Kidney (tissue), 14 donors: Measurements from ENCODE around the gene MTCL1. TPM values are rescaled to one million over a fixed set of nuclear protein-coding genes. Genes with fewer than 3 reads are reported as not detected.

Experiments used
- DNase-seq, 5 donors: peaks; one replicate each; pipeline ENCODE4 v3.0.0-alpha.2; 2013 to 2020
- FAIRE-seq: peaks from 2 replicates; lab custom pipeline; 2012; peaks lifted over from hg19 to GRCh38; lab: Jason Lieb, UNC
- H3K27ac ChIP-seq, 2 donors: one replicate each; pipeline ENCODE4 v1.7.0; 2013; ENCODE audit warnings: low read depth in 2 of 2, low read length in 2 of 2, inconsistent platforms in 1 of 2
- H3K27me3 ChIP-seq: one replicate; pipeline ENCODE4 v1.7.1; 2013; ENCODE audit warnings: low read length, inconsistent platforms; ENCODE audit not compliant: control insufficient read depth, insufficient read depth
- H3K36me3 ChIP-seq, 3 donors: one replicate each; pipeline versions ENCODE4 v1.7.0 to v1.7.1; 2013; ENCODE audit warnings: low read length in 3 of 3, control low read depth in 1 of 3, inconsistent platforms in 1 of 3; ENCODE audit not compliant: insufficient read depth in 3 of 3, control insufficient read depth in 2 of 3
- H3K4me1 ChIP-seq, 3 donors: one replicate each; pipeline versions ENCODE4 v1.7.0 to v1.7.1; 2013; ENCODE audit warnings: low read length in 3 of 3, inconsistent platforms in 1 of 3, low read depth in 1 of 3; ENCODE audit not compliant: control insufficient read depth in 2 of 3, insufficient read depth in 2 of 3
- H3K4me3 ChIP-seq, 3 donors: one replicate each; pipeline versions ENCODE4 v1.7.0 to v1.8.1; 2013; ENCODE audit warnings: low read length in 3 of 3, control low read depth in 1 of 3, inconsistent platforms in 1 of 3
- H3K9ac ChIP-seq, 3 donors: one replicate each; pipeline versions ENCODE4 v1.7.0 to v1.7.1; 2013; ENCODE audit warnings: low read length in 3 of 3, control low read depth in 1 of 3, inconsistent platforms in 1 of 3
- H3K9me3 ChIP-seq, 3 donors: one replicate each; pipeline versions ENCODE4 v1.7.0 to v1.7.1; 2013; ENCODE audit warnings: low read length in 3 of 3, control low read depth in 1 of 3, inconsistent platforms in 1 of 3; ENCODE audit not compliant: control insufficient read depth in 2 of 3, insufficient read depth in 1 of 3
- CTCF ChIP-seq: IDR thresholded peaks from 3 replicates; pipeline ENCODE4 v1.5.1; 2012; ENCODE audit warnings: mild to moderate bottlenecking, moderate library complexity, borderline replicate concordance; ENCODE audit not compliant: insufficient read depth; ENCODE audit errors: extremely low read depth
- intact Hi-C: fragments of 100-400 bp; cut with DNase I; formaldehyde crosslinking; loops from one replicate; pipeline ENCODE4 v1.11.1; 2022
- polyA plus RNA-seq: library from polyadenylated mRNA; stranded (reverse); fragments of 350-450 nt; fragmentation: Illumina TruSeq; extraction: RNeasy Lipid Tissue Mini Kit (QIAGEN cat#74804); gene quantifications from one replicate; pipeline ENCODE4 v1.2.3, GENCODE V29; 2014; ENCODE audit warnings: low read depth, low replicate concordance; ENCODE audit not compliant: insufficient read depth
- total RNA-seq: library from RNA; stranded (reverse); fragmentation: NEBNext Ultra II Directional; extraction: Animal tissue kit (Norgen Biotek cat#: 25700); gene quantifications from one replicate; pipeline ENCODE4 v1.2.1, GENCODE V29; 2021
- donor health status: control.
- donor health status: control.
- donor health status: control.
- donor health status: control.
- donor health status: control.
- donor health status: DM: yes; HTN: yes; CAD: no.
- donor health status: Normal renal cell carcinoma (clear cell type).

MTCL1 gene
- total and polyA plus RNA-seq, 2 donors from 2014 or later, result 2.5 to 15.3 TPM

- H3K27ac ChIP-seq, result peak overlapping the region; percentile 70 to 93
Measured at GRCh38 chr18:8703092-8703709, 2.2 kb upstream of the MTCL1 start.

GRCh38 chr18:8703781-8704301 lies 1.5 kb upstream of the MTCL1 start:
- Histone ChIP-seq H3K36me3 (no peaks in the 10 kb centered on the region), H3K4me3 (peak overlapping the region in 2 of 3 donors; percentile 41 to 72), H3K27ac (peak overlapping the region; percentile 92 to 93), H3K27me3 (no peaks in the 10 kb centered on the region), H3K4me1 (peaks cover 0 to 15% (median 11%) of the 10 kb centered on the region in 3 donors), H3K9ac (peak overlapping the region in 1 of 3 donors; percentile 87), H3K9me3 (no peaks in the 10 kb centered on the region)
- DNase-seq (peak in 3 of 5 donors; percentile 31 to 65 (median 50)), FAIRE-seq (no peak)
- no peak for TF ChIP-seq CTCF
- intact Hi-C loops, result no loop called here

More at GRCh38 chr18:8703092-8703709, 2.2 kb upstream of the MTCL1 start:
- intact Hi-C loops, result no loop called here
- FAIRE-seq (no peak), DNase-seq (peak in 4 of 5 donors; percentile 17 to 59 (median 39))
- no peak for TF ChIP-seq CTCF
- Histone ChIP-seq H3K4me3 (peak overlapping the region in 1 of 3 donors; percentile 72), H3K27me3 (no peaks in the 10 kb centered on the region), H3K4me1 (peaks cover 0 to 15% (median 11%) of the 10 kb centered on the region in 3 donors), H3K9me3 (no peaks in the 10 kb centered on the region), H3K9ac (peak overlapping the region in 1 of 3 donors; percentile 87), H3K36me3 (no peaks in the 10 kb centered on the region)

- no peaks in the 10 kb centered on the region for H3K27me3 ChIP-seq
- H3K9ac ChIP-seq, result peak overlapping the region in 2 of 3 donors; percentile 22 to 87
- DNase-seq (peak; percentile 87 to 95 (median 92)), FAIRE-seq (no peak)
- H3K4me1 ChIP-seq, result peaks cover 0 to 15% (median 11%) of the 10 kb centered on the region in 3 donors
- H3K36me3 ChIP-seq, result no peaks in the 10 kb centered on the region
- peak overlapping the region; percentile 92 to 93 for H3K27ac ChIP-seq
- no peak for TF ChIP-seq CTCF
- peak overlapping the region; percentile 40 to 72 (median 41) for H3K4me3 ChIP-seq
- intact Hi-C loops, result no loop called here
- H3K9me3 ChIP-seq, result no peaks in the 10 kb centered on the region
Measured at GRCh38 chr18:8704361-8705237, 757 bp upstream of the MTCL1 start.
